GM23338 (cell line): ENCODE results near the gene MAPKAPK2. TPM values are rescaled to one million over a fixed set of nuclear protein-coding genes. Genes with fewer than 3 reads are reported as not detected.

Experiments used
- ATAC-seq: fragments of 200-7000 bp; cut with Tn5 transposase; 3 replicates; pipeline ENCODE4 v1.9.1; 2020
- DNase-seq: peaks from one replicate; pipeline ENCODE4 v3.0.0-alpha.2; 2015; ENCODE audit warnings: low spot score
- H2AFZ ChIP-seq: fragments of 200-600 bp; sonication (generic); 2 replicates; pipeline ENCODE4 v1.8.0; 2016; ENCODE audit warnings: antibody characterized with exemption, mild to moderate bottlenecking, moderate library complexity
- H3F3A ChIP-seq: fragments of 200-600 bp; sonication (generic); replicated peaks from 2 replicates; pipeline ENCODE4 v1.8.0; 2017; ENCODE audit warnings: antibody characterized with exemption, mixed run types, low read depth
- H3K27ac ChIP-seq: fragments of 200-600 bp; sonication (generic); 2 replicates; pipeline ENCODE4 v1.6.1; 2016; ENCODE audit warnings: low read depth
- H3K27me3 ChIP-seq: fragments of 200-600 bp; sonication (generic); 2 replicates; pipeline ENCODE4 v1.8.0; 2016; ENCODE audit warnings: mild to moderate bottlenecking, mixed run types, moderate library complexity; ENCODE audit not compliant: insufficient read depth
- H3K36me3 ChIP-seq: fragments of 200-600 bp; sonication (generic); 2 replicates; pipeline ENCODE4 v1.8.0; 2016; ENCODE audit warnings: mild to moderate bottlenecking; ENCODE audit not compliant: insufficient read depth
- H3K4me1 ChIP-seq: fragments of 200-600 bp; sonication (generic); 2 replicates; pipeline ENCODE4 v1.8.0; 2016; ENCODE audit warnings: mild to moderate bottlenecking, moderate library complexity; ENCODE audit not compliant: insufficient read depth
- H3K4me2 ChIP-seq: fragments of 200-600 bp; sonication (generic); 2 replicates; pipeline ENCODE4 v1.7.1; 2017; ENCODE audit warnings: mixed run types
- H3K4me3 ChIP-seq: fragments of 200-600 bp; sonication (generic); 2 replicates; pipeline ENCODE4 v1.6.1; 2016; ENCODE audit warnings: mixed run types
- H3K79me2 ChIP-seq: fragments of 200-600 bp; sonication (generic); replicated peaks from 2 replicates; pipeline ENCODE4 v1.8.0; 2017; ENCODE audit warnings: mild to moderate bottlenecking; ENCODE audit not compliant: insufficient read depth
- H3K9me2 ChIP-seq: fragments of 200-600 bp; sonication (generic); 2 replicates; pipeline ENCODE4 v1.8.0; 2017; ENCODE audit not compliant: insufficient read depth
- H4K20me1 ChIP-seq: fragments of 200-600 bp; sonication (generic); replicated peaks from 2 replicates; pipeline ENCODE4 v1.8.0; 2017; ENCODE audit warnings: mild to moderate bottlenecking; ENCODE audit not compliant: insufficient read depth
- H3K27ac Mint-ChIP-seq: 2 replicates; pipeline ENCODE4 v1.8.0; 2020; ENCODE audit warnings: inconsistent platforms, mild to moderate bottlenecking, moderate library complexity, mixed read lengths
- H3K27me3 Mint-ChIP-seq: 3 replicates; pipeline ENCODE4 v1.8.0; 2022; ENCODE audit warnings: low read depth, mild to moderate bottlenecking, moderate library complexity, mixed read lengths, inconsistent platforms; ENCODE audit not compliant: insufficient read depth, poor library complexity
- H3K36me3 Mint-ChIP-seq: 3 replicates; pipeline ENCODE4 v1.8.0; 2021; ENCODE audit warnings: low read depth, mild to moderate bottlenecking, inconsistent platforms, moderate library complexity, mixed read lengths
- H3K4me1 Mint-ChIP-seq: 3 replicates; pipeline ENCODE4 v1.8.0; 2020; ENCODE audit warnings: mild to moderate bottlenecking, inconsistent platforms, mixed read lengths
- H3K4me3 Mint-ChIP-seq: 3 replicates; pipeline ENCODE4 v1.8.0; 2021; ENCODE audit warnings: moderate library complexity, mild to moderate bottlenecking, inconsistent platforms, mixed read lengths
- H3K9me3 Mint-ChIP-seq: 3 replicates; pipeline ENCODE4 v1.8.0; 2020; ENCODE audit warnings: moderate library complexity, mild to moderate bottlenecking, inconsistent platforms, mixed read lengths
- CREB1 ChIP-seq: fragments of 250-450 bp; sonication (Bioruptor Pico); IDR thresholded peaks from 2 replicates; pipeline ENCODE4 v1.5.0; 2020; ENCODE audit warnings: low read depth, mild to moderate bottlenecking, moderate library complexity
- CTCF ChIP-seq, 2 experiments: fragments of 200-600 bp in 1 of 2; sonication (generic) in 1 of 2; conservative IDR thresholded peaks; 2 replicates each; pipeline versions ENCODE4 v1.5.1 to v1.6.1; 2016 to 2017; ENCODE audit warnings: antibody characterized with exemption in 2 of 2, low read depth in 2 of 2, mild to moderate bottlenecking in 2 of 2, moderate library complexity in 1 of 2
- ETS1 ChIP-seq: IDR thresholded peaks from 2 replicates; pipeline ENCODE4 v1.6.1; 2016; ENCODE audit warnings: antibody characterized with exemption
- EZH2 ChIP-seq: fragments of 200-600 bp; sonication (generic); IDR thresholded peaks from one replicate; pipeline ENCODE4 v1.8.0; 2017; ENCODE audit warnings: antibody characterized with exemption, mild to moderate bottlenecking, low read depth; ENCODE audit not compliant: unreplicated experiment
- EZH2phosphoT487 ChIP-seq: fragments of 200-600 bp; sonication (generic); IDR thresholded peaks from one replicate; pipeline ENCODE4 v1.8.1; 2018; ENCODE audit warnings: antibody characterized with exemption; ENCODE audit not compliant: unreplicated experiment
- JUNB ChIP-seq: IDR thresholded peaks from one replicate; pipeline ENCODE4 v1.6.1; 2016; ENCODE audit warnings: antibody characterized with exemption; ENCODE audit not compliant: unreplicated experiment
- NANOG ChIP-seq: IDR thresholded peaks from 2 replicates; pipeline ENCODE4 v1.6.1; 2016; ENCODE audit warnings: antibody characterized with exemption, borderline replicate concordance
- POLR2AphosphoS5 ChIP-seq: IDR thresholded peaks from 2 replicates; pipeline ENCODE4 v1.6.1; 2016; ENCODE audit warnings: antibody characterized with exemption, low read depth
- REST ChIP-seq: IDR thresholded peaks from one replicate; pipeline ENCODE4 v1.6.1; 2018; ENCODE audit warnings: antibody characterized with exemption; ENCODE audit not compliant: unreplicated experiment
- STAT1 ChIP-seq: IDR thresholded peaks from one replicate; pipeline ENCODE4 v1.6.1; 2016; ENCODE audit warnings: antibody characterized with exemption; ENCODE audit not compliant: unreplicated experiment
- ZNF114 ChIP-seq: fragments of 250-450 bp; sonication (Bioruptor Pico); IDR thresholded peaks from 2 replicates; pipeline ENCODE4 v1.5.0; 2020; ENCODE audit warnings: mild to moderate bottlenecking, moderate library complexity
- ZNF331 ChIP-seq: fragments of 250-450 bp; sonication (Bioruptor Pico); IDR thresholded peaks from 2 replicates; pipeline ENCODE4 v1.5.0; 2020; ENCODE audit warnings: low read depth, mild to moderate bottlenecking, moderate library complexity
- ZNF462 ChIP-seq: fragments of 250-450 bp; sonication (Bioruptor Pico); IDR thresholded peaks from 2 replicates; pipeline ENCODE4 v1.5.0; 2020; ENCODE audit warnings: mild to moderate bottlenecking, moderate library complexity
- polyA plus RNA-seq: library from polyadenylated mRNA; unstranded; fragments of >200 nt; fragmentation: Nextera tagmentation; extraction: Ambion mirVana; gene quantifications from 2 replicates; pipeline ENCODE4 v1.2.1, GENCODE V29; 2016
- total RNA-seq: library from RNA; depleted of rRNA; stranded (reverse); fragments of >200 nt; shearing (Covaris generic); gene quantifications from 2 replicates; pipeline ENCODE4 v1.2.3, GENCODE V29; 2014

Gene MAPKAPK2
- total and polyA plus RNA-seq, 2 experiments from 2014 or later: 10.1 to 30.4 TPM

GRCh38 chr1:206742719-206743383 lies 58.1 kb downstream of the MAPKAPK2 start:
- Histone ChIP-seq H3K36me3 (no peaks in the 10 kb centered on the region), H3K9me2 (no peaks in the 10 kb centered on the region), H3F3A (no peaks in the 10 kb centered on the region), H4K20me1 (peaks cover 4% of the 10 kb centered on the region; the same call in 1 of the 2 replicates), H3K4me3 (no peak overlapping the region), H3K27ac (no peak overlapping the region), H3K27me3 (no peaks in the 10 kb centered on the region), H2AFZ (no peak overlapping the region), H3K4me2 (no peak overlapping the region), H3K4me1 (no peaks in the 10 kb centered on the region), H3K79me2 (no peaks in the 10 kb centered on the region)
- Mint-ChIP-seq H3K9me3 (no peaks in the 10 kb centered on the region), H3K36me3 (no peaks in the 10 kb centered on the region), H3K27me3 (peaks cover 6% of the 10 kb centered on the region), H3K27ac (no peak overlapping the region), H3K4me3 (no peak overlapping the region), H3K4me1 (peaks cover 11% of the 10 kb centered on the region; the same call in 2 of the 3 replicates)
- no peak for DNase-seq
- ATAC-seq: no peak; the same call in 1 of the 3 replicates
- TF ChIP-seq STAT1 (no peak), CREB1 (CRISPR knock-in tag) (no peak), CTCF (conservative IDR thresholded peaks at IDR 0.05; ENCODE audit: low read depth in 2 of 2) (no peak), ETS1 (no peak), EZH2phosphoT487 (no peak), ZNF462 (no peak), JUNB (no peak), EZH2 (no peak), ZNF114 (CRISPR knock-in tag) (no peak), POLR2AphosphoS5 (no peak), ZNF331 (CRISPR knock-in tag) (no peak), REST (no peak), NANOG (no peak)
